HCT116 (cell line): ENCODE data around the gene OR52E8. TPM values are rescaled to one million over a fixed set of nuclear protein-coding genes. Genes with fewer than 3 reads are reported as not detected.

Experiments used
- ATAC-seq: fragments of 200-7000 bp; cut with Tn5 transposase; 2 replicates; pipeline ENCODE4 v1.9.1; 2020; ENCODE audit warnings: mild to moderate bottlenecking, moderate library complexity
- BruUV-seq: library from RNA; stranded (reverse); fragments of 400-500 nt; replicated peaks from 2 replicates; lab custom pipeline; 2021; lab: Mats Ljungman, UMichigan
- CTCF ChIA-PET: fragments of 300-600 bp; sonication (Branson Sonifier 250); formaldehyde crosslinking; loops from one replicate; lab custom pipeline; 2021; ENCODE audit warnings: antibody characterized with exemption; lab: Charles Lee
- POLR2A ChIA-PET: fragments of 300-600, 350-600 bp; sonication (Branson Sonifier 250); formaldehyde crosslinking; loops from one replicate; lab custom pipeline; 2021; ENCODE audit warnings: antibody characterized with exemption; lab: Charles Lee
- RAD21 ChIA-PET, 2 experiments: fragments of 300-600 bp; sonication (Branson Sonifier 250); formaldehyde crosslinking; loops; one replicate each; lab custom pipeline; 2023; ENCODE audit warnings: low total read pairs in 2 of 2; ENCODE audit not compliant: uncharacterized antibody in 2 of 2, unreplicated experiment in 2 of 2, low non-redundant PET in 1 of 2; lab: Charles Lee
- DNase-seq: peaks from one replicate; pipeline ENCODE4 v3.0.0-alpha.2; 2010; ENCODE audit warnings: low read depth, low spot score
- H2AFZ ChIP-seq: fragments of 200-600 bp; shearing (Covaris generic), sonication (generic); 2 replicates; pipeline ENCODE4 v1.6.1; 2017; ENCODE audit warnings: low read depth, mixed run types, mixed read lengths, antibody characterized with exemption, low read length; ENCODE audit not compliant: poor library complexity, severe bottlenecking
- H3K27ac ChIP-seq: 2 replicates; pipeline ENCODE4 v1.5.1; 2012; ENCODE audit warnings: low read depth, low read length
- H3K27me3 ChIP-seq: fragments of 200-600 bp; sonication (generic); 2 replicates; pipeline ENCODE4 v1.6.1; 2016; ENCODE audit warnings: mixed run types, low read length, mixed read lengths; ENCODE audit not compliant: insufficient read depth
- H3K36me3 ChIP-seq, 2 experiments: fragments of 200-500 bp in 1 of 2; fragments of 200-600 bp in 1 of 2; sonication (Bioruptor generic) in 1 of 2; sonication (generic) in 1 of 2; 2 replicates each; pipeline versions ENCODE4 v1.5.1 to v1.6.1; 2014 to 2016; ENCODE audit warnings: low read length in 2 of 2, inconsistent platforms in 1 of 2, mixed read lengths in 1 of 2, mixed run types in 1 of 2; ENCODE audit not compliant: insufficient read depth in 2 of 2, control insufficient read depth in 1 of 2
- H3K4me1 ChIP-seq, 2 experiments: fragments of 200-600 bp in 1 of 2; sonication (generic) in 1 of 2; 2 replicates each; pipeline versions ENCODE4 v1.5.1 to v1.6.1; 2012 to 2017; ENCODE audit warnings: low read length in 2 of 2, inconsistent platforms in 1 of 2, mild to moderate bottlenecking in 1 of 2, mixed read lengths in 1 of 2, mixed run types in 1 of 2, moderate library complexity in 1 of 2; ENCODE audit not compliant: insufficient read depth in 2 of 2, control insufficient read depth in 1 of 2
- H3K4me2 ChIP-seq: fragments of 200-600 bp; sonication (generic); 2 replicates; pipeline ENCODE4 v1.6.1; 2017; ENCODE audit warnings: mixed run types, low read length, mixed read lengths
- H3K4me3 ChIP-seq, 2 experiments: fragments of 200-600 bp in 1 of 2; sonication (generic) in 1 of 2; replicated peaks in 1 of 2; 2 replicates each; pipeline ENCODE4 v1.5.1; 2011 to 2016; ENCODE audit warnings: low read length in 2 of 2, control low read depth in 1 of 2, low read depth in 1 of 2, mild to moderate bottlenecking in 1 of 2, mixed read lengths in 1 of 2, mixed run types in 1 of 2
- H3K79me2 ChIP-seq: fragments of 200-600 bp; sonication (generic); 2 replicates; pipeline ENCODE4 v1.6.1; 2017; ENCODE audit warnings: mild to moderate bottlenecking, mixed run types, low read length, moderate library complexity, mixed read lengths; ENCODE audit not compliant: insufficient read depth
- H3K9ac ChIP-seq: fragments of 200-600 bp; sonication (generic); 2 replicates; pipeline ENCODE4 v1.6.1; 2016; ENCODE audit warnings: low read length, mixed read lengths
- H3K9me2 ChIP-seq: fragments of 200-600 bp; sonication (generic), shearing (Covaris generic); 2 replicates; pipeline ENCODE4 v1.6.1; 2017; ENCODE audit warnings: mixed run types, mild to moderate bottlenecking, moderate library complexity; ENCODE audit not compliant: insufficient read depth
- H3K9me3 ChIP-seq, 2 experiments: fragments of 200-500 bp in 1 of 2; fragments of 200-600 bp in 1 of 2; sonication (Bioruptor generic) in 1 of 2; sonication (generic) in 1 of 2; 2 replicates each; pipeline ENCODE4 v1.6.1; 2014 to 2017; ENCODE audit warnings: low read length in 2 of 2, mixed read lengths in 2 of 2, inconsistent platforms in 1 of 2, low read depth in 1 of 2, mild to moderate bottlenecking in 1 of 2, mixed run types in 1 of 2, moderate library complexity in 1 of 2; ENCODE audit not compliant: control insufficient read depth in 1 of 2, insufficient read depth in 1 of 2
- H4K20me1 ChIP-seq: fragments of 200-600 bp; sonication (generic), shearing (Covaris generic); 2 replicates; pipeline ENCODE4 v1.6.1; 2017; ENCODE audit warnings: mixed run types, mild to moderate bottlenecking, moderate library complexity; ENCODE audit not compliant: insufficient read depth
- ATF3 ChIP-seq: IDR thresholded peaks from 2 replicates; pipeline ENCODE4 v1.6.1; 2012
- CBX3 ChIP-seq: IDR thresholded peaks from 2 replicates; pipeline ENCODE4 v1.6.1; 2012; ENCODE audit warnings: low read depth
- CEBPB ChIP-seq: IDR thresholded peaks from 2 replicates; pipeline ENCODE4 v1.6.1; 2012; ENCODE audit warnings: low read depth
- ELF1 ChIP-seq: IDR thresholded peaks from 2 replicates; pipeline ENCODE4 v1.6.1; 2012; ENCODE audit warnings: low read depth, borderline replicate concordance
- EZH2 ChIP-seq: fragments of 200-600 bp; sonication (generic); IDR thresholded peaks from 2 replicates; pipeline ENCODE4 v1.6.1; 2017; ENCODE audit warnings: antibody characterized with exemption, mixed run types
- EZH2phosphoT487 ChIP-seq: fragments of 200-600 bp; IDR thresholded peaks from 2 replicates; pipeline ENCODE4 v1.6.1; 2018; ENCODE audit warnings: antibody characterized with exemption, borderline replicate concordance
- JUND ChIP-seq: IDR thresholded peaks from 2 replicates; pipeline ENCODE4 v1.6.1; 2012
- RAD21 ChIP-seq: IDR thresholded peaks from 2 replicates; pipeline ENCODE4 v1.6.1; 2012; ENCODE audit warnings: low read depth, mild to moderate bottlenecking
- SRF ChIP-seq: IDR thresholded peaks from 2 replicates; pipeline ENCODE4 v1.6.1; 2012; ENCODE audit warnings: low read depth
- TCF7L2 ChIP-seq: IDR thresholded peaks from 2 replicates; pipeline ENCODE4 v1.7.0; 2011; ENCODE audit warnings: borderline replicate concordance, inconsistent platforms; ENCODE audit not compliant: insufficient read depth, insufficient read length; ENCODE audit errors: extremely low read depth
- YY1 ChIP-seq: IDR thresholded peaks from 2 replicates; pipeline ENCODE4 v1.6.1; 2011; ENCODE audit warnings: low read length, low read depth, moderate library complexity, mild to moderate bottlenecking; ENCODE audit not compliant: insufficient replicate concordance; ENCODE audit errors: extremely low read depth
- ZBTB33 ChIP-seq: IDR thresholded peaks from 2 replicates; pipeline ENCODE4 v1.6.1; 2011; ENCODE audit warnings: mild to moderate bottlenecking, low read length, moderate library complexity; ENCODE audit not compliant: insufficient replicate concordance; ENCODE audit errors: extremely low read depth
- ZFX ChIP-seq: fragments of 450-650 bp; IDR thresholded peaks from 2 replicates; pipeline ENCODE4 v1.6.1; 2017
- ZNF274 ChIP-seq: fragments of 200-500 bp; sonication (Bioruptor generic); IDR thresholded peaks from 2 replicates; pipeline ENCODE4 v1.6.1; 2014; ENCODE audit warnings: mild to moderate bottlenecking, low read depth, low read length, inconsistent platforms
- intact Hi-C: fragments of 100-400 bp; cut with micrococcal nuclease; formaldehyde crosslinking; loops from 2 replicates; pipeline ENCODE4 v1.10.0; 2022
- total RNA-seq: library from RNA; stranded (reverse); gene quantifications from one replicate; pipeline ENCODE4 v1.2.1, GENCODE V29; 2021; ENCODE audit not compliant: unreplicated experiment
- TF ChIP-seq, protein P1 (sequence below): IDR thresholded peaks from 2 replicates; pipeline ENCODE4 v1.6.1; 2012
- TF ChIP-seq, protein P2 (sequence below), 3 experiments: fragments of 200-600 bp in 1 of 3; sonication (generic) in 1 of 3; IDR thresholded peaks in 2 of 3; conservative IDR thresholded peaks in 1 of 3; 2 replicates each; pipeline ENCODE4 v1.5.1; 2012 to 2017; ENCODE audit warnings: low read depth in 2 of 3, low read length in 2 of 3, antibody characterized with exemption in 1 of 3, borderline replicate concordance in 1 of 3, control low read depth in 1 of 3, mild to moderate bottlenecking in 1 of 3, mixed read lengths in 1 of 3, mixed run types in 1 of 3, moderate library complexity in 1 of 3; ENCODE audit not compliant: insufficient read depth in 1 of 3
- TF ChIP-seq, protein P3 (sequence below): IDR thresholded peaks from 2 replicates; pipeline ENCODE4 v1.6.1; 2012; ENCODE audit warnings: low read depth

Gene OR52E8
- total RNA-seq, 1 experiment from 2014 or later = not detected

DNA sequence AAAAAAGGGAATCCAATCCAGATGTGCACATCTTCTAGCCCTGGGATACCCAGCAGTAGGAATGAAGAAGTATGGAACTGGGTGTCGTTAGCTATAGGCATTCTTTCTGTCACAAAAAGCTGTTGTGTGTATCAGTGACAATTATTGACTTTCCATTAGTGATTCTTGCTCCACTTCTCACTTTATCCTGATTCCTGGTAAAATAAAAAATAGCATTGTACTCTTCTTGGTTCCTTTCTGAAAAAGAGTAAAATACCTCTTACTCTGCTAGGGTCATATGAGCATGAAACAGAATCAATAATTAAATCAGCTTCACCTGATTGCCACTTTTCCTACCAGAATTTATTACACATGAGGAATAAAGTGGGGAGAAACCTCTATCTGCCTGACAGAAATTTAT lies 15.7 kb downstream of the OR52E8 start, which contains the start of gene OR52E6:
Gene OR52E6, minus strand, starts transcription at position 101 of the 400 bp plus-strand sequence. Its CDS starts 0 bp downstream, at position 101.
- intact Hi-C loops = no loop called here
- no peak within 1 kb of the TSS for H3K4me2 ChIP-seq
- TF ChIP-seq, protein P1, sequence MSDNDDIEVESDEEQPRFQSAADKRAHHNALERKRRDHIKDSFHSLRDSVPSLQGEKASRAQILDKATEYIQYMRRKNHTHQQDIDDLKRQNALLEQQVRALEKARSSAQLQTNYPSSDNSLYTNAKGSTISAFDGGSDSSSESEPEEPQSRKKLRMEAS = no peak
- TF ChIP-seq EZH2 (no peak), ELF1 (no peak), ATF3 (no peak), TCF7L2 (no peak), ZFX (no peak), ZNF274 (no peak), EZH2phosphoT487 (no peak), YY1 (no peak), SRF (no peak), CEBPB (no peak), CBX3 (no peak), RAD21 (no peak), ZBTB33 (no peak), JUND (no peak)
- TF ChIP-seq, protein P2, sequence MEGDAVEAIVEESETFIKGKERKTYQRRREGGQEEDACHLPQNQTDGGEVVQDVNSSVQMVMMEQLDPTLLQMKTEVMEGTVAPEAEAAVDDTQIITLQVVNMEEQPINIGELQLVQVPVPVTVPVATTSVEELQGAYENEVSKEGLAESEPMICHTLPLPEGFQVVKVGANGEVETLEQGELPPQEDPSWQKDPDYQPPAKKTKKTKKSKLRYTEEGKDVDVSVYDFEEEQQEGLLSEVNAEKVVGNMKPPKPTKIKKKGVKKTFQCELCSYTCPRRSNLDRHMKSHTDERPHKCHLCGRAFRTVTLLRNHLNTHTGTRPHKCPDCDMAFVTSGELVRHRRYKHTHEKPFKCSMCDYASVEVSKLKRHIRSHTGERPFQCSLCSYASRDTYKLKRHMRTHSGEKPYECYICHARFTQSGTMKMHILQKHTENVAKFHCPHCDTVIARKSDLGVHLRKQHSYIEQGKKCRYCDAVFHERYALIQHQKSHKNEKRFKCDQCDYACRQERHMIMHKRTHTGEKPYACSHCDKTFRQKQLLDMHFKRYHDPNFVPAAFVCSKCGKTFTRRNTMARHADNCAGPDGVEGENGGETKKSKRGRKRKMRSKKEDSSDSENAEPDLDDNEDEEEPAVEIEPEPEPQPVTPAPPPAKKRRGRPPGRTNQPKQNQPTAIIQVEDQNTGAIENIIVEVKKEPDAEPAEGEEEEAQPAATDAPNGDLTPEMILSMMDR (IDR thresholded peaks at IDR 0.05 in 2 of 3, conservative IDR thresholded peaks at IDR 0.05 in 1 of 3; ENCODE audit: borderline replicate concordance in 1 of 3, insufficient read depth in 1 of 3, low read depth in 2 of 3, low read length in 2 of 3) = no peak
- TF ChIP-seq, protein P3, sequence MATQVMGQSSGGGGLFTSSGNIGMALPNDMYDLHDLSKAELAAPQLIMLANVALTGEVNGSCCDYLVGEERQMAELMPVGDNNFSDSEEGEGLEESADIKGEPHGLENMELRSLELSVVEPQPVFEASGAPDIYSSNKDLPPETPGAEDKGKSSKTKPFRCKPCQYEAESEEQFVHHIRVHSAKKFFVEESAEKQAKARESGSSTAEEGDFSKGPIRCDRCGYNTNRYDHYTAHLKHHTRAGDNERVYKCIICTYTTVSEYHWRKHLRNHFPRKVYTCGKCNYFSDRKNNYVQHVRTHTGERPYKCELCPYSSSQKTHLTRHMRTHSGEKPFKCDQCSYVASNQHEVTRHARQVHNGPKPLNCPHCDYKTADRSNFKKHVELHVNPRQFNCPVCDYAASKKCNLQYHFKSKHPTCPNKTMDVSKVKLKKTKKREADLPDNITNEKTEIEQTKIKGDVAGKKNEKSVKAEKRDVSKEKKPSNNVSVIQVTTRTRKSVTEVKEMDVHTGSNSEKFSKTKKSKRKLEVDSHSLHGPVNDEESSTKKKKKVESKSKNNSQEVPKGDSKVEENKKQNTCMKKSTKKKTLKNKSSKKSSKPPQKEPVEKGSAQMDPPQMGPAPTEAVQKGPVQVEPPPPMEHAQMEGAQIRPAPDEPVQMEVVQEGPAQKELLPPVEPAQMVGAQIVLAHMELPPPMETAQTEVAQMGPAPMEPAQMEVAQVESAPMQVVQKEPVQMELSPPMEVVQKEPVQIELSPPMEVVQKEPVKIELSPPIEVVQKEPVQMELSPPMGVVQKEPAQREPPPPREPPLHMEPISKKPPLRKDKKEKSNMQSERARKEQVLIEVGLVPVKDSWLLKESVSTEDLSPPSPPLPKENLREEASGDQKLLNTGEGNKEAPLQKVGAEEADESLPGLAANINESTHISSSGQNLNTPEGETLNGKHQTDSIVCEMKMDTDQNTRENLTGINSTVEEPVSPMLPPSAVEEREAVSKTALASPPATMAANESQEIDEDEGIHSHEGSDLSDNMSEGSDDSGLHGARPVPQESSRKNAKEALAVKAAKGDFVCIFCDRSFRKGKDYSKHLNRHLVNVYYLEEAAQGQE = no peak
- TF ChIP-seq, all 23 proteins: peak for 0
- Histone ChIP-seq H3K27ac (no peak within 1 kb of the TSS), H3K4me3 (no peak within 1 kb of the TSS), H3K9ac (no peak within 1 kb of the TSS), H3K9me2 (no peaks in the 10 kb centered on the region), H3K9me3 (no peaks in the 10 kb centered on the region), H3K36me3 (no peaks in the 10 kb centered on the region), H3K79me2 (no peaks in the 10 kb centered on the region), H3K4me1 (no peaks in the 10 kb centered on the region), H3K27me3 (peaks cover 25% of the 10 kb centered on the region), H2AFZ (no peak within 1 kb of the TSS), H4K20me1 (no peaks in the 10 kb centered on the region)
- BruUV-seq = no TSS peak
- no peak for DNase-seq
- ATAC-seq = no peak
- ChIA-PET POLR2A (no interaction called here), RAD21 (no interaction called here), CTCF (no interaction called here)
